Erythroblast (primary cell): ENCODE measurements around the gene RNF26.

Experiments used
- GATA1 ChIP-seq: IDR thresholded peaks from 2 replicates; pipeline ENCODE4 v1.6.1; 2011; ENCODE audit warnings: low read depth, mild to moderate bottlenecking, control low read depth, low read length, moderate library complexity
- POLR2A ChIP-seq: IDR thresholded peaks from 2 replicates; pipeline ENCODE4 v1.6.1; 2011; ENCODE audit warnings: mild to moderate bottlenecking, low read length

DNA sequence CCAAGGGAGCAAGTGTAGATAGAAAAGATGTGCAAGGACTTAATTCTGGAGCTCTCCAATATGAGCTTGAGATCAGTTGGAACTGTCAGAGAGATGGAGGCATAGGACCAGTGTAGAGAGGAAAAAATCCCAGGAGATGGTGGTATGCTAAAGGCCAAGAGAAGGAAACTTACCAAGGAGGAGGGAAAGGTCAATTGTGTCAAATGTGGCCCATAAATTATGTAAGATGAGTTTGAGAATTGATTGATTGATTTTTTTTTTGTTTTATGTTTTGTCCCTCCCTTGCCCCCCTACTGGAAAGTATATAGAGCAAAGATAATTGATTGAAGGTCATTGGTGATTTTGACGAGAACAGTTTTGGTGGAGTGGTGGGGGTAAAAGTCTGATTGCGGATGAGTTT, 50.0 kb downstream of the RNF26 start:
- TF ChIP-seq POLR2A: no peak
- TF ChIP-seq GATA1: no peak
